Peyer's patch (tissue), 4 donors: ENCODE measurements around the gene ATP6V1G3. TPM values are rescaled to one million over a fixed set of nuclear protein-coding genes. Genes with fewer than 3 reads are reported as not detected.

ENCODE experiments used
- DNase-seq, 3 donors: peaks; one replicate each; pipeline ENCODE4 v3.0.0-alpha.2; 2017 to 2019
- H3K27ac ChIP-seq, 4 donors: fragments of 200-600 bp; sonication (generic); one replicate each; pipeline ENCODE4 v1.5.1; 2016 to 2019
- H3K27me3 ChIP-seq, 2 donors: fragments of 200-600 bp; sonication (generic); one replicate each; pipeline ENCODE4 v1.5.1; 2019
- H3K36me3 ChIP-seq, 3 donors: fragments of 200-600 bp; sonication (generic); one replicate each; pipeline ENCODE4 v1.5.1; 2016 to 2019
- H3K4me1 ChIP-seq, 4 donors: fragments of 200-600 bp; sonication (generic); one replicate each; pipeline ENCODE4 v1.5.1; 2016 to 2019
- H3K4me3 ChIP-seq, 4 donors: fragments of 200-600 bp; sonication (generic); 1 replicate in 3 of 4; 2 replicates in 1 of 4; pipeline ENCODE4 v1.5.1; 2016 to 2019; ENCODE audit warnings: mild to moderate bottlenecking in 1 of 4
- H3K9me3 ChIP-seq, 4 donors: fragments of 200-600 bp; sonication (generic); one replicate each; pipeline ENCODE4 v1.5.1; 2016 to 2019; ENCODE audit warnings: mild to moderate bottlenecking in 1 of 4
- POLR2A ChIP-seq, 2 donors: fragments of 450-650 bp; IDR thresholded peaks; one replicate each; pipeline ENCODE4 v1.5.1; 2017; ENCODE audit warnings: antibody characterized with exemption in 2 of 2, mild to moderate bottlenecking in 2 of 2, moderate library complexity in 2 of 2
- total RNA-seq, 4 donors: library from RNA; depleted of rRNA; stranded (reverse); fragments of >200 nt; gene quantifications; one replicate each; pipeline ENCODE4 v1.1.0, GENCODE V29; 2016
- TF ChIP-seq, protein P1 (sequence below), 6 experiments: fragments of 450-650 bp in 4 of 6; fragments of 200-600 bp in 2 of 6; sonication (generic) in 1 of 6; IDR thresholded peaks; one replicate each; pipeline ENCODE4 v1.5.1; 2017 to 2019; ENCODE audit warnings: antibody characterized with exemption in 6 of 6, mild to moderate bottlenecking in 3 of 6, moderate library complexity in 1 of 6

Gene ATP6V1G3
- total RNA-seq, 4 donors from 2014 or later: not detected

DNA sequence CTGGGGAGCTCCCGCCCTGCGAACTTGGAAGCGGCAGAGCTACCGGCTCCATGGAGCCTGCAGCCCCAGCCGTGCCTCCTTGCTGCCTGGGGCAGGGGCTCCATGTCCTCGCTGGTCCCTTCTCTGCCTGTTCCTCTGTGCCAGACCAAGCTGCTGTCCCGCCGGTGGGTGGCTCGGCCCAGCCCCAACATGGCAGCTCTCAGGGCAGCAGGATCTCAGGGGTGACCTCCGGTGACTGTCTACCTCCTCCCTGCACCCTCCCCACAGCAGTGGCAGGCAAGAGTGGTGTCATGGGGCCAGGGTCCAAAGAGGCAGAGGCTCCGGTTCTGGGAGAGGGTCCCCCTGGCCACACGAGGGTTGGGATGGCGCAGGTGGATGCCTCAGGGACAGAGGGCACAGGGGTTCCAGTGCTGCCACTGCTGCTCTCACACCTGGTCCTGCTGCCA lies 45.8 kb downstream of the ATP6V1G3 start:
- no peaks in the 10 kb centered on the region for H3K36me3 ChIP-seq
- no peak overlapping the region for H3K27ac ChIP-seq
- no peak overlapping the region for H3K4me3 ChIP-seq
- TF ChIP-seq POLR2A (IDR thresholded peaks at IDR 0.05): no peak
- TF ChIP-seq, protein P1, sequence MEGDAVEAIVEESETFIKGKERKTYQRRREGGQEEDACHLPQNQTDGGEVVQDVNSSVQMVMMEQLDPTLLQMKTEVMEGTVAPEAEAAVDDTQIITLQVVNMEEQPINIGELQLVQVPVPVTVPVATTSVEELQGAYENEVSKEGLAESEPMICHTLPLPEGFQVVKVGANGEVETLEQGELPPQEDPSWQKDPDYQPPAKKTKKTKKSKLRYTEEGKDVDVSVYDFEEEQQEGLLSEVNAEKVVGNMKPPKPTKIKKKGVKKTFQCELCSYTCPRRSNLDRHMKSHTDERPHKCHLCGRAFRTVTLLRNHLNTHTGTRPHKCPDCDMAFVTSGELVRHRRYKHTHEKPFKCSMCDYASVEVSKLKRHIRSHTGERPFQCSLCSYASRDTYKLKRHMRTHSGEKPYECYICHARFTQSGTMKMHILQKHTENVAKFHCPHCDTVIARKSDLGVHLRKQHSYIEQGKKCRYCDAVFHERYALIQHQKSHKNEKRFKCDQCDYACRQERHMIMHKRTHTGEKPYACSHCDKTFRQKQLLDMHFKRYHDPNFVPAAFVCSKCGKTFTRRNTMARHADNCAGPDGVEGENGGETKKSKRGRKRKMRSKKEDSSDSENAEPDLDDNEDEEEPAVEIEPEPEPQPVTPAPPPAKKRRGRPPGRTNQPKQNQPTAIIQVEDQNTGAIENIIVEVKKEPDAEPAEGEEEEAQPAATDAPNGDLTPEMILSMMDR (IDR thresholded peaks at IDR 0.05): no peak
- no peaks in the 10 kb centered on the region for H3K27me3 ChIP-seq
- DNase-seq: no peak
- H3K9me3 ChIP-seq: no peaks in the 10 kb centered on the region
- H3K4me1 ChIP-seq: no peaks in the 10 kb centered on the region

DNA sequence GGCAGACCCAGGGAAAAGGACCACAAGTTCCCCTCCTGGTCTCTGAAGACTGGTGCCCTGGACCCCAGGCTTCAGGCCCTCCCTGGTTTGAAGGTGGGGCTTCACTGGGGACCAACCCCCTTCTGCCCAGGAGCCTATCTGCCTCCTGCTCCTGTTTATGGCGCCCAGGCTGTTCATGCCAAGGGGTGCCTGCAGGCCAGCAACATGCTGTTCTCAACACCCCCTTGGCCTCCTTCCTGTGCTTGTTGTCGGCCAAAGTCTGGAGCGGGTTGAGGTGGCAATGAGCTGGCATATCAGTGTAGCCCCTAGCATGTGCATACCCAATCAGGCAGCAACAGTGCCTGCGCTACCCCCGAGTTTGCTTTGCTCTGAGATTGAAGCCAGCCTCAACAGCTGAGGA lies 46.3 kb downstream of the ATP6V1G3 start:
- H3K4me3 ChIP-seq: no peak overlapping the region
- no peak for DNase-seq
- TF ChIP-seq, protein P1 (IDR thresholded peaks at IDR 0.05): no peak
- no peak for TF ChIP-seq POLR2A (IDR thresholded peaks at IDR 0.05)
- no peaks in the 10 kb centered on the region for H3K9me3 ChIP-seq
- no peaks in the 10 kb centered on the region for H3K4me1 ChIP-seq
- H3K27me3 ChIP-seq: no peaks in the 10 kb centered on the region
- no peaks in the 10 kb centered on the region for H3K36me3 ChIP-seq
- no peak overlapping the region for H3K27ac ChIP-seq

DNA sequence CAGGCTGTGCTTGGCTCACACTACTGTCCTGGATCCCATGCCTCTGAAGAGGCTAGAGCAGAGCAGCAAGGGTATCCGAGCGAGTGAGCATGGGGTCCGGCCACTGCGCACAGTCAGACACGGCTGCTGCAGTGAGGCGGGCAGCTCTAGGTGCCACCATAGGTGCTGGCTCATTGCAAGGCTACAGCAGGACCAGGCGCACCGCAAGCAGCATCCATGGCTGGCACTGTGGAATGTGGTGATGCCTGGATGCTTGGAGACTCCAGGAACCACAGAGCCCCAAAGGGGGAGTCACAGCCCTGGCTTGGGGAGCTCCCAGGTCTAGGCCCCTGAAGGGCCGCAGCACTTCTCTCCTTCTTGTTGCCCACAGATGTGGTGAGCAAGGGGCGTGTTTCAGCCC lies 47.2 kb downstream of the ATP6V1G3 start:
- Histone ChIP-seq H3K27me3 (no peaks in the 10 kb centered on the region), H3K4me1 (no peaks in the 10 kb centered on the region)
- DNase-seq: no peak

DNA sequence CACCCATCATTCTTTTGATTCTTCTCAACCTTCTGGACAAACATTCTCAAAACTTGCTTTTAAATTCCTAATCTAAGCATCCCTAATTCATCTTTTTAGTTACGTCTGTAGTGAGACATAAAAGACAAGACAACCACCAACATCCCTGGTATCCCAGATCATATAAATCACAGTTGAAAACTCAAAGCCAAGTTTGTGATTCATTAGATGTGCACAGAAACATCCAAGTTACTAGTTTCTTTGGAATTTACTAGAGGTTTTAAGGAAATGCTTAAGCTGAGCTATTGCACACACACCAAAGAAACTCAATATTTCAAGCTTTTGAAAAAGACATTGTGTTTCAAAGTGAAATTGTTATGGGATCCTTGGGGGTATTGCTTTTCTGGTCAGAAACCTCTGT lies 47.6 kb downstream of the ATP6V1G3 start:
- H3K4me3 ChIP-seq: no peak overlapping the region
- no peak overlapping the region for H3K27ac ChIP-seq
- TF ChIP-seq, protein P1 (IDR thresholded peaks at IDR 0.05): no peak
- no peak for TF ChIP-seq POLR2A (IDR thresholded peaks at IDR 0.05)
- H3K4me1 ChIP-seq: no peaks in the 10 kb centered on the region
- H3K27me3 ChIP-seq: no peaks in the 10 kb centered on the region
- H3K36me3 ChIP-seq: no peaks in the 10 kb centered on the region
- no peaks in the 10 kb centered on the region for H3K9me3 ChIP-seq
- DNase-seq: no peak

More for the DNA sequence above, 47.2 kb downstream of the ATP6V1G3 start:
- Histone ChIP-seq H3K9me3 (no peaks in the 10 kb centered on the region), H3K36me3 (no peaks in the 10 kb centered on the region), H3K27ac (no peak overlapping the region), H3K4me3 (no peak overlapping the region)
- TF ChIP-seq, protein P1 (IDR thresholded peaks at IDR 0.05): no peak
- no peak for TF ChIP-seq POLR2A (IDR thresholded peaks at IDR 0.05)

DNA sequence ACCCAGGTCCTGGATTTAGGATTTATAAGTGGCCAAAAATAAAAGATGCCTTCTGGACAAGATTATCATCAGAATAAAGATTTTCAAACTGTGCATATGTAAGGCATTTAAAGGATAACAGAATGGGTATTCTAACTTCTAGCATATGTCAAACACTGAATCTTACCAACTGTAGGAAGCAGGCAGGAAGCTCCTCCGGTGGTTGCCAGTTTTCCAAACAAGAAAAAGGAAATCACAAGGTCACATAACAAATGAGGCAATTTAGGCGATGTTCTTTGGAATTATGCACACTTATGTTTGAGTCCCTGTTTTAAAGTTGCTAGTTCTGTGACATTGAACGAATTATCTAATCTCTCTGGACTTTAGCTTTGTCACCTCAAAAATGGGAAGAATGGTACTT lies 48.9 kb downstream of the ATP6V1G3 start:
- TF ChIP-seq POLR2A (IDR thresholded peaks at IDR 0.05): no peak
- TF ChIP-seq, protein P1 (IDR thresholded peaks at IDR 0.05): no peak
- no peaks in the 10 kb centered on the region for H3K36me3 ChIP-seq
- no peak overlapping the region for H3K27ac ChIP-seq
- H3K4me3 ChIP-seq: no peak overlapping the region
- no peaks in the 10 kb centered on the region for H3K4me1 ChIP-seq
- DNase-seq: no peak
- no peaks in the 10 kb centered on the region for H3K9me3 ChIP-seq
- no peaks in the 10 kb centered on the region for H3K27me3 ChIP-seq

DNA sequence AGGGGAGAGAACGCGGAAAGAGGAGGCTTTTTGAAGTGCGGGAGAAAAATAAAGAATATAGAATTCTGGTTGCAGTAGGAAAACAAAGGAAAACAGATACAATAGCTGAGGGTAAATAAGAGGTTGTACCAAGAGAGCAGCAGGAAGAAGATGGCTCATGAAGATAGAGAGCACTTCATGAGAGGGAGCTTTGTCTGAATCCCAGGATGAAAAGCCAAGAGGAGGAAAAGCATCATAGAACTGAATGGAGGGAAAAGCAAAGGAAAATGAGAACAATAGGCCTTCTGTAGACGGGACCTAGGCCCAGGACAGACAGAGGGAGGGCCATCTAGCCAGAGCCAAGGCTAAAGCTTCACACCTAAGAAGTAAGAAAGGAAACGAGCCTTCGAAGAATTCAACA lies 49.5 kb downstream of the ATP6V1G3 start:
- H3K27ac ChIP-seq: no peak overlapping the region

More for the DNA sequence above, 49.5 kb downstream of the ATP6V1G3 start:
- H3K4me3 ChIP-seq: no peak overlapping the region
- H3K4me1 ChIP-seq: no peaks in the 10 kb centered on the region
- H3K36me3 ChIP-seq: no peaks in the 10 kb centered on the region
- no peak for DNase-seq
- H3K9me3 ChIP-seq: no peaks in the 10 kb centered on the region
- TF ChIP-seq POLR2A (IDR thresholded peaks at IDR 0.05): no peak
- TF ChIP-seq, protein P1 (IDR thresholded peaks at IDR 0.05): no peak
- no peaks in the 10 kb centered on the region for H3K27me3 ChIP-seq
